ENCODE results near the gene SLC2A11.

SLC2A11 gene

DNA sequence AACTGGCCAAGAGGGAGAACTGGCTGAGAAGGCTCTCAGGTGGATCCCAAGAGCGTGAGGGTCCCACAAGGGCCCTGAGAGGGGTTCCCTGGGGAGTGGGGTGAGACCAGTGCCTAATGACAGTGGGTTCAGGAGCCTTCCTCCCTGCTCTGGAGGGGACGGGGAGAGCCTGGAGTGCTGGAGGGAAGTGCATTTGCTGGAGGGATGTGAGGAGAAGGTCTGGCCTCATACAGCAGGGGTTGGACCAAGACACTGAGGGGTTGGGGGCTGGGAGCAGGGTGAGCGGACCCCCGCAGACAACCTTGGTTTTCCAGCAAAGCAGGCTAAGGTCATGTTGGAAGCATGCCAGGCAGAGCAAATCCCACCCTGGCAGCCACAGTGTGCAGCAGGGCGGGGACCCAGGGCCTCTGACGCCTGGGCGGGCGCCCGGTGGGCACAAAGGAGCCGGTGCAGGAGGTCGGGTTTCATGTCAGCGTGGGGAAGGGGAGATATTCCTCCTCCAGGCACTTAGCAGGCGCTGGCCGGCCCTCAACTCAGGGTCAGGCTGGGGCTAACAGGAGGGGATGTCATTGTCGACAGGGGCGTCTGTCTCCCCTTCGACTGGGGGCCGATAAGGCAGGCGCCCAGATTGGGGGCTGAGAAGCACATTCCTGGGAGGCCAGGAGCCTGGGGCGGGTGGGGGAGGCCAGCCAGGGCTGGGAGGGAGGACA, 15.8 kb upstream of the SLC2A11 start:
- H3K4me3 ChIP-seq (replicated peaks in 1 of 2; ENCODE audit: low read depth in 2 of 2, low read length in 2 of 2), result no peak overlapping the region
- TF ChIP-seq, protein P1, sequence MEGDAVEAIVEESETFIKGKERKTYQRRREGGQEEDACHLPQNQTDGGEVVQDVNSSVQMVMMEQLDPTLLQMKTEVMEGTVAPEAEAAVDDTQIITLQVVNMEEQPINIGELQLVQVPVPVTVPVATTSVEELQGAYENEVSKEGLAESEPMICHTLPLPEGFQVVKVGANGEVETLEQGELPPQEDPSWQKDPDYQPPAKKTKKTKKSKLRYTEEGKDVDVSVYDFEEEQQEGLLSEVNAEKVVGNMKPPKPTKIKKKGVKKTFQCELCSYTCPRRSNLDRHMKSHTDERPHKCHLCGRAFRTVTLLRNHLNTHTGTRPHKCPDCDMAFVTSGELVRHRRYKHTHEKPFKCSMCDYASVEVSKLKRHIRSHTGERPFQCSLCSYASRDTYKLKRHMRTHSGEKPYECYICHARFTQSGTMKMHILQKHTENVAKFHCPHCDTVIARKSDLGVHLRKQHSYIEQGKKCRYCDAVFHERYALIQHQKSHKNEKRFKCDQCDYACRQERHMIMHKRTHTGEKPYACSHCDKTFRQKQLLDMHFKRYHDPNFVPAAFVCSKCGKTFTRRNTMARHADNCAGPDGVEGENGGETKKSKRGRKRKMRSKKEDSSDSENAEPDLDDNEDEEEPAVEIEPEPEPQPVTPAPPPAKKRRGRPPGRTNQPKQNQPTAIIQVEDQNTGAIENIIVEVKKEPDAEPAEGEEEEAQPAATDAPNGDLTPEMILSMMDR (IDR thresholded peaks at IDR 0.05; ENCODE audit: low read depth, low read length), result no peak
- no peak for DNase-seq (ENCODE audit: low read depth in 2 of 2)

DNA sequence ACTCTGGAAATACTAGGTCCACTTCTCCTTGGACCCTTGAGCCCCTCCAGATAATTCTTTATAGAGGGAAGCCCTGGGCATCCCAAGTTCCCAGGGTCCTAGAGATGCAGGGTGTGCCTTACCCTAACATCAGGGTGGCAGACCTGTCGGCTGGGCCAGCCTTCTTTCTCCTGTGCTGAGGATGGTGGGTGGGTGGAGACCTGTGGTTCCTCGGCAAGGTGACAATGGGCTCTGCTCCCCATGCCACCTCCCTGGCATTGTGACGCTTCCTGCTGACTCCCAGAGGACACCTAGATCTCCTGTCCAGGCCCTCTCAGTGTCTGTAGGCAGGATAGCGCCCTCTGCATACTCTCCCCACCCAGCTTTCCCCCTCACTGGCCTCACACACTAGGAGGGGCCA, 15.1 kb upstream of the SLC2A11 start:
- H3K4me3 ChIP-seq (replicated peaks in 1 of 2; ENCODE audit: low read depth in 2 of 2, low read length in 2 of 2), result no peak overlapping the region
- TF ChIP-seq, protein P1 (IDR thresholded peaks at IDR 0.05; ENCODE audit: low read depth, low read length), result no peak
- no peak for DNase-seq (ENCODE audit: low read depth in 2 of 2)

DNA sequence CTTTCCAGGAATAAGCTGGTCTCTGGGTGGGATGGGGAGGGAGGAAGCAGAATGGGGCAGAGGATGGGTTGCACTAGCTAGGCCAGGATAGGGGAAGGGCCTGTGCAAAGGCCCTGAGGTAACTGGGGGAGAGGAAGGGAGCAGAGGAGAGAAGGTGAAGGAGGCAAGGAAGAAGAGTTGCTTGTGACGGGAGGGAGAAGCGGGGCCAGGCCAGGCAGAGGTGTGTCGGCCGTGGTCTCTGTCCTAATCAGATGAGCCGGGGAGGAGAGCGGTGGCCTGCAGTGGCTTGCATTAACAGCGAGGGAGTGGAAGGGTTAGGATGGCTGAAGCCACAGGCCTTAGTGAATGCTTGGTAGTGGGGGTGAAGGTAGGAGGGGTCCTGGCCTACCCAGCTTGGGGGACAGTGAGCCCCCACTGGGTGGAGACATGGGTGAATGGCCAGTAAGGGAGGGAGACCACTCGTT, 12.9 kb upstream of the SLC2A11 start:
- no peak for DNase-seq (ENCODE audit: low read depth in 2 of 2)
- H3K4me3 ChIP-seq (replicated peaks in 1 of 2; ENCODE audit: low read depth in 2 of 2, low read length in 2 of 2), result no peak overlapping the region
- TF ChIP-seq, protein P1 (IDR thresholded peaks at IDR 0.05; ENCODE audit: low read depth, low read length), result no peak

DNA sequence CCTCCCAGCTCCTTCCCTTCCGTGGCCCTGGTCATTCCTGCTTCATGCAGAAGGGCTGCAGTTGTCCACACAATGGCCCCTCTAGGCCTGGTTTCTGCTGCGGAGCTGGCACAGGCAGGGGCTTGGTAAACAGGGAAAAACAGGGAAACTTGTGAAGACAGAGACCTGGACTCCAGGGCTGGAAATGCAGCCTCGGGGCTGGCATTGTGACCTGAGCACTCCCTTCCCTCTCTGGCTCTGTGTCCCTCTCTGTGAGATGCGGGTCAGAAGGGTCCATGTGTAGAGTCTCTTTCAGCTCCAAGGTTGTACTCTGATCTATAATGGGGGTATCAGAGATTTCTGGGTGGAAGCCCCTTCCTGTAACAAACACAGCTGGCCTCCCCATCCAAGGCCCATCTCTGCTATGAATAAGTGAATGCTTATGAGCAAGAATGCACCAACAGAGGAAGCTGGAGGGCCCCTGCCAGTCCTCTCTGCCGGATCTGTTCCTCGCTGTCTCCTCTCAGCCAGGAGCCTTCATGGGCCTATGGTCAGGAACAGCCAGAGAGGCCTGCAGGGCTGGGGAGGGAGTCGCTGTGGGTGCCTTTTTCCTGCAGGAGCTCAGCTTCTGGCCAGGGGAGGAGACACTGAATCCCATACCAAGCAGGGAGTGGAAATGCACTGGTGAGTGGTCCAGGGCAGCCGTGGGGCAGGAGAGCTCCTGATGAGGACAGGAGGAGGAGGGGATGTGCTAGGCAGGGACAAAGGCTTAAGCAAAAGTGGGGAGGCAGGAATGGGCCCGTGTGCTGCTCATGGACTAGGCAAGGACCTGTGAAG, 12.2 kb upstream of the SLC2A11 start:
- TF ChIP-seq, protein P1 (IDR thresholded peaks at IDR 0.05; ENCODE audit: low read depth, low read length), result no peak
- H3K4me3 ChIP-seq (replicated peaks in 1 of 2; ENCODE audit: low read depth in 2 of 2, low read length in 2 of 2), result no peak overlapping the region
- DNase-seq (ENCODE audit: low read depth in 2 of 2), result no peak

DNA sequence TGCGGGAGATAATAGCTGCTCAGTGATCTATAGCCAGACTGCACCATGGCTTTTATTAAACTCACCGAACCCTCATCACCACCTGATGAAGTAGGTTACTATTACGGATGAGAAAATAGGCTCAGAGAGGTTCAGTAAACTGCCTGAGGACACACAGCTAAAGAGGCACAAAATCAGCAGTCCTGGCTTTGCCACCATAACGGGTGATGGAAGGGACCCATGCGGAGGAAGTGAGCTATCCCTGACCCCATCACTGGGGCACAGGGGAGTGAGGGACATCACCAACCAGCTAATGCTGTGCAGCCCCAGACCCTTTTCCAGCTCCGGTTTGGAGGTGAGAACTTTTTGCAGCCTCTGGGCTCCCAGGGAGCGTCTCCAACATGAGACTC, 11.6 kb upstream of the SLC2A11 start:
- TF ChIP-seq, protein P1 (IDR thresholded peaks at IDR 0.05; ENCODE audit: low read depth, low read length), result no peak
- DNase-seq (ENCODE audit: low read depth in 2 of 2), result no peak
- no peak overlapping the region for H3K4me3 ChIP-seq (replicated peaks in 1 of 2; ENCODE audit: low read depth in 2 of 2, low read length in 2 of 2)

DNA sequence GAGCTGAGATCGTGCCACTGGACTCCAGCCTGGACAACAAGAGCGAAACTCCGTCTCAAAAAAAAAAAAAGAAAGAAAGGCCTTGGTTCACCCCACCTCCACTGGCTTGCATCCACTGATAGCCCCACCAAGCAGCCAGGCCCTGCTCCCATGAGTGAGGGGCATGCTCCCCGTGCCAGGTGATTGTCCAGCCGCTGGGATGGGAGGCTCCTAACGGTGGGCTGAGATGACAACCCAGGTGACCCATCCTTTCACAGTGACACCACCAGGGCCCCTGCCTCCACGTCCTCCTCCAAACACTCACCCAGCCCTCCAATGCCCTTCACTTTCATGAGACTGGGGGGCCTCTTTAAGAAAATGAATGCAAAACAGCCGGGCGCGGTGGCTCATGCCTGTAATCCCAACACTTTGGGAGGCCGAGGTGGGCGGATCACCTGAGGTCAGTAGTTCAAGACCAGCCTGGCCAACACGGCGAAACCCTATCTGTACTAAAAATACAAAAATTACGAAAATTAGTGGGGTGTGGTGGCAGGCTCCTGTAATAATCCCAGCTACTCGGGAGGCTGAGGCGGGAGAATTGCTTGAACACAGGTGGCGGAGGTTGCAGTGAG, 10.3 kb upstream of the SLC2A11 start:
- TF ChIP-seq, protein P1 (IDR thresholded peaks at IDR 0.05; ENCODE audit: low read depth, low read length), result no peak
- no peak for DNase-seq (ENCODE audit: low read depth in 2 of 2)
- H3K4me3 ChIP-seq (replicated peaks in 1 of 2; ENCODE audit: low read depth in 2 of 2, low read length in 2 of 2), result no peak overlapping the region
